Nephron (organoid): ENCODE results near the gene SCP2.
A peak's percentile ranks its signal among the peaks of the same experiment; 100 is the strongest.

Experiments used
- H3K27ac Mint-ChIP-seq, 3 experiments: 2 replicates each; pipeline ENCODE4 v1.8.0; 2020; ENCODE audit warnings: mixed read lengths in 3 of 3, mild to moderate bottlenecking in 2 of 3, moderate library complexity in 1 of 3
- H3K27me3 Mint-ChIP-seq: 2 replicates; pipeline ENCODE4 v1.8.0; 2021; ENCODE audit warnings: low read depth, mild to moderate bottlenecking, moderate library complexity, mixed read lengths
- H3K36me3 Mint-ChIP-seq: 2 replicates; pipeline ENCODE4 v1.8.0; 2020; ENCODE audit warnings: low read depth, mixed read lengths
- H3K4me1 Mint-ChIP-seq: 2 replicates; pipeline ENCODE4 v1.8.0; 2020; ENCODE audit warnings: mixed read lengths
- H3K4me3 Mint-ChIP-seq, 3 experiments: 2 replicates each; pipeline ENCODE4 v1.8.0; 2020; ENCODE audit warnings: mild to moderate bottlenecking in 3 of 3, mixed read lengths in 3 of 3, moderate library complexity in 2 of 3
- H3K9me3 Mint-ChIP-seq: 2 replicates; pipeline ENCODE4 v1.8.0; 2020; ENCODE audit warnings: mixed read lengths
- TF ChIP-seq, protein P1 (sequence below), 3 experiments: fragments of 200-600 bp; sonication (generic); IDR thresholded peaks; one replicate each; pipeline ENCODE4 v1.5.0; 2021; ENCODE audit warnings: antibody characterized with exemption in 3 of 3; ENCODE audit not compliant: unreplicated experiment in 3 of 3

SCP2 gene

DNA sequence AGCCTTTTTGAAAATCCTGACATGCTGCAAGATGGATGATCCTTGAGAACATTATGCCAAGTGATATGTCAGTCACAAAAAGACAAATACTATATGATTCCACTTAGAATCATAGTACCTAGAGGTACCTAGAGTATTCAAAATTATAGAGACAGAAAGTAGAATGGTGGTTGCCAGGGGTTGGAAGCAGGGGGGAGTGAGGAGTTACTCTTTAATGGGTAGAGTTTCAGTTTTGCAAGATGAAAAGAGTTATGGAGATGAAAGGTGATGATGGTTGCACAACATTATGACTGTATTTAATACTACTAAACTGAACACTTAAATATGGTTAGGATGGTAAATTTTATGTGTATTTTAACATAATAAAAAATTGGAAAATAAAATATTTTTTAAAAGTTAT lies 97.0 kb downstream of the SCP2 start:
- Mint-ChIP-seq H3K9me3 (no peaks in the 10 kb centered on the region), H3K27me3 (no peaks in the 10 kb centered on the region)

DNA sequence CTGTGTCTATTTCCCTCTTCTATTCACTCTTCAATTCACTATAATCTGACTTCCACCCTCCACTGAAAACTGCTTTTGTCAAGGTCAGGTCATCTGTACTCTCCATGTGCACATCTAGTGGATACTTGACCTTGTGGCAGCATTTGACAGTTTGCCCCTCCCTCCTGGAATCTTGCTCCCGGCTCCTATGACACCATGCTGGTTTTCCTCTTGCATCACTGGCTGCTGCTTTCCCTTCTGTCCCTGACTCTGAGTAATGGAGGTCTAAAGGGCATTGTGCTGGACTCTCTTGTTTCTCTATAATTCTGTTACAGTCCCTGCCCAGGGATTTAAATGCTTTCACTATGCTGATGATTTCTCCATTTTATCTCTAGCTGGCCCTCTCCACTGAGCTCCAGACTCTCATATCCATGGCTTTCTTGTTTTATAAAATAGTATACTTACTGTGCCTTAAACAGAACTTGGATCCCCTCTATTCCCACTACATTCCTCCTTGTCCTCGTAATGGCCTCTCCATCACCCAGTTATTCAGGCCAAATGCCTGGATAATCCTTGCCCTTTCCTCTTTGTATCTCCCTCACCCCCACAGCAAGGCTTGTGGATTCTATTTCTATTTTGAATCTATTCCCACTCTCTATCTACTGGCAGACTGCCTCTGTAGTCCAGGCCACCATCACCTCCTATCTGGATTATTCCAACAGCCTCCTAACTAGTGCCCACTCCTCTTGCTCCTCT lies 98.1 kb downstream of the SCP2 start:
- Mint-ChIP-seq H3K27me3 (no peaks in the 10 kb centered on the region), H3K27ac (no peak overlapping the region), H3K9me3 (no peaks in the 10 kb centered on the region), H3K4me1 (no peaks in the 10 kb centered on the region), H3K36me3 (peaks cover 4% of the 10 kb centered on the region), H3K4me3 (no peak overlapping the region)
- TF ChIP-seq, protein P1, sequence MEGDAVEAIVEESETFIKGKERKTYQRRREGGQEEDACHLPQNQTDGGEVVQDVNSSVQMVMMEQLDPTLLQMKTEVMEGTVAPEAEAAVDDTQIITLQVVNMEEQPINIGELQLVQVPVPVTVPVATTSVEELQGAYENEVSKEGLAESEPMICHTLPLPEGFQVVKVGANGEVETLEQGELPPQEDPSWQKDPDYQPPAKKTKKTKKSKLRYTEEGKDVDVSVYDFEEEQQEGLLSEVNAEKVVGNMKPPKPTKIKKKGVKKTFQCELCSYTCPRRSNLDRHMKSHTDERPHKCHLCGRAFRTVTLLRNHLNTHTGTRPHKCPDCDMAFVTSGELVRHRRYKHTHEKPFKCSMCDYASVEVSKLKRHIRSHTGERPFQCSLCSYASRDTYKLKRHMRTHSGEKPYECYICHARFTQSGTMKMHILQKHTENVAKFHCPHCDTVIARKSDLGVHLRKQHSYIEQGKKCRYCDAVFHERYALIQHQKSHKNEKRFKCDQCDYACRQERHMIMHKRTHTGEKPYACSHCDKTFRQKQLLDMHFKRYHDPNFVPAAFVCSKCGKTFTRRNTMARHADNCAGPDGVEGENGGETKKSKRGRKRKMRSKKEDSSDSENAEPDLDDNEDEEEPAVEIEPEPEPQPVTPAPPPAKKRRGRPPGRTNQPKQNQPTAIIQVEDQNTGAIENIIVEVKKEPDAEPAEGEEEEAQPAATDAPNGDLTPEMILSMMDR (IDR thresholded peaks at IDR 0.05; ENCODE audit: unreplicated experiment in 3 of 3): no peak

More for the DNA sequence above, 97.0 kb downstream of the SCP2 start:
- Mint-ChIP-seq H3K36me3 (peaks cover 4% of the 10 kb centered on the region), H3K4me3 (no peak overlapping the region), H3K27ac (no peak overlapping the region), H3K4me1 (no peaks in the 10 kb centered on the region)
- TF ChIP-seq, protein P1 (IDR thresholded peaks at IDR 0.05; ENCODE audit: unreplicated experiment in 3 of 3): no peak

DNA sequence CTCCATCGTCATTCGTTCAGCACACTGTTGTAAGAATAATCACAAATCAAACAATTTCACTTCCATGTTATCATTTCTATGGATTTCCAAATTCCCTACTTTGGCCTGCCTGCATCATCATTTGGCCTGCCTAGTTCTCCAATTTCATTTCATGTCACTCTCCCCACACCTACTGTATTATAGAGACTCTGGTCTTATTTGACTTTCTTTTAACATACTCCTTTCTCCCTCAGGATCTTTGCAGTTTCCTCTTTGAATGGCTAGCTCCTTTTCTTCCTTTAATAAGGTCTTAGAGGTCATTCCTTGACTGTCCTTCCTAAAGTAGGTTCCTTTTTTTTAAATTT lies 98.7 kb downstream of the SCP2 start:
- Mint-ChIP-seq H3K27me3 (no peaks in the 10 kb centered on the region), H3K27ac (no peak overlapping the region), H3K4me1 (no peaks in the 10 kb centered on the region), H3K9me3 (no peaks in the 10 kb centered on the region), H3K36me3 (peaks cover 4% of the 10 kb centered on the region), H3K4me3 (no peak overlapping the region)
- TF ChIP-seq, protein P1 (IDR thresholded peaks at IDR 0.05; ENCODE audit: unreplicated experiment in 3 of 3): no peak

DNA sequence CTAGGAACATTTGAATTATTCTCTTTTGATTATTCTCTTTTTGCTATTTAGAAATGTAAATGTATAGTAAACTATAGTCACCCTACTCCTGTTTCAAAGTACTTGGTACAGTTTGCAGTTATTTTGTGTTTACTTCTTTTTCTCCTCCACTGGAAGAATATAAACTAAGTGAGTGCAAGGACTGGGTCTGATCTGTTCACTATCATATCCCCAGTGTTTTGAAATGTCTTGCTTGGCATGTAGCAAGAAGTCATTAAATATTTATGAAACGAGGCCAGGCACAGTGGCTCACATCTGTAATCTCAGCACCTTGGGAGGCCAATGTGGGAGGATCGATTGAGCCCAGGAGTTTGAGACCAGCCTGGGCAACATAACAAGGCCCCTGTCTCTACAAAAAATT lies 99.2 kb downstream of the SCP2 start:
- TF ChIP-seq, protein P1 (IDR thresholded peaks at IDR 0.05; ENCODE audit: unreplicated experiment in 3 of 3): no peak
- no peaks in the 10 kb centered on the region for H3K4me1 Mint-ChIP-seq
- no peak overlapping the region for H3K4me3 Mint-ChIP-seq
- H3K9me3 Mint-ChIP-seq: no peaks in the 10 kb centered on the region
- no peaks in the 10 kb centered on the region for H3K27me3 Mint-ChIP-seq
- peaks cover 6% of the 10 kb centered on the region for H3K36me3 Mint-ChIP-seq
- no peak overlapping the region for H3K27ac Mint-ChIP-seq

DNA sequence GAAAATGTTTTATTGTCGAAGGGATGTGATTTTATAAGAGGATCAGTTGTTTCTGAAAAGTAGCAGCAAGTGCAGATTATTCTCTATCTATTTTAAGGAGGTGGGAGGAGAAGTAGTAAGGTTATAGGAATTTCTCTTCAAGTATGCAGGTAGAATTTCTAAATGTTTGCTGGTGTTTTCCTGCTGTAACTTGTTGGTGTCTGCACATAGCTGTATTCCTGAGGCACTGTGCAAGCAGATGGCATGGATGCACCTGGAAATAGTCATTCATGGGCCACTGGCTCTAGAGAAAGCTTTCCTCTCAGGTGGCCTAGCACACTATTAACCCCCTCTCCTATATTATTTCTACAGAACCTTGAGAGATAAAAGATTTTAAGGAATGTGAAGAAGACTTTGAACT lies 104.7 kb downstream of the SCP2 start:
- H3K4me3 Mint-ChIP-seq: no peak overlapping the region
- H3K27me3 Mint-ChIP-seq: no peaks in the 10 kb centered on the region
- H3K36me3 Mint-ChIP-seq: peaks cover 21% of the 10 kb centered on the region
- peaks cover 4% of the 10 kb centered on the region for H3K4me1 Mint-ChIP-seq
- peak overlapping the region in 1 of 3 experiments; percentile 6 for H3K27ac Mint-ChIP-seq
- H3K9me3 Mint-ChIP-seq: no peaks in the 10 kb centered on the region
- TF ChIP-seq, protein P1 (IDR thresholded peaks at IDR 0.05; ENCODE audit: unreplicated experiment in 3 of 3): no peak

DNA sequence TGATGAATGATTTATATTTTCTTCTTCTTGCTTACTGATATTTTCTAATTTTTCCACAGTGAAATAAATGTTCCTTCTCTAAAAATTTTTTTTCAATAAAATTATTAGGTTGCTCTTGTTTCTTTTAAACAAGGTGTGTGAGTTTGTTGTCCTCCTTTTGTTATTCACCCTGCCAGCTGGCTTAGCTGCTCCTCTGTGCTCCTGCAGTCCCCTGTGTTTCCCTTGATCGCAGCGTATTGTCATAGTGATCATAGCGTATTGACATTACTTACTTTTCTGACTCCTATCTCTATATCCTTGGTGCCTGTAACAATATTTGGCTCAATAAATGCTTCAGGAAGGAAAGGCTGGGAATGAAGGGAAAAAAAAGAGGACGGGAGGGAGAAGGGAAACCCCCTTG lies 110.1 kb downstream of the SCP2 start:
- TF ChIP-seq, protein P1 (IDR thresholded peaks at IDR 0.05; ENCODE audit: unreplicated experiment in 3 of 3): no peak
- H3K27ac Mint-ChIP-seq: peak overlapping the region in 1 of 3 experiments; percentile 21
- H3K27me3 Mint-ChIP-seq: no peaks in the 10 kb centered on the region
- no peaks in the 10 kb centered on the region for H3K9me3 Mint-ChIP-seq
- no peak overlapping the region for H3K4me3 Mint-ChIP-seq
- peaks cover 10% of the 10 kb centered on the region for H3K4me1 Mint-ChIP-seq
- peaks cover 29% of the 10 kb centered on the region for H3K36me3 Mint-ChIP-seq
